Suprapubic skin (tissue), 4 donors: ENCODE measurements around the gene VTI1A. TPM values are rescaled to one million over a fixed set of nuclear protein-coding genes. Genes with fewer than 3 reads are reported as not detected.

ENCODE experiments used
- DNase-seq, 2 donors: peaks; one replicate each; pipeline ENCODE4 v3.0.0-alpha.2; 2019; ENCODE audit warnings: low spot score in 2 of 2
- H3K27ac ChIP-seq: fragments of 200-600 bp; sonication (generic); one replicate; pipeline ENCODE4 v1.5.1; 2019
- H3K27me3 ChIP-seq: fragments of 200-600 bp; sonication (generic); one replicate; pipeline ENCODE4 v1.5.1; 2019
- H3K36me3 ChIP-seq: fragments of 200-600 bp; sonication (generic); one replicate; pipeline ENCODE4 v1.5.1; 2019
- H3K4me1 ChIP-seq: fragments of 200-600 bp; sonication (generic); one replicate; pipeline ENCODE4 v1.5.1; 2019
- H3K4me3 ChIP-seq: fragments of 200-600 bp; sonication (generic); one replicate; pipeline ENCODE4 v1.5.1; 2019; ENCODE audit warnings: mild to moderate bottlenecking
- H3K9me3 ChIP-seq: fragments of 200-600 bp; sonication (generic); one replicate; pipeline ENCODE4 v1.5.1; 2019
- CTCF ChIP-seq, 2 donors: fragments of 200-600 bp in 1 of 2; fragments of 450-650 bp in 1 of 2; sonication (generic) in 1 of 2; IDR thresholded peaks; one replicate each; pipeline ENCODE4 v1.5.1; 2016 to 2019; ENCODE audit warnings: antibody characterized with exemption in 2 of 2, mild to moderate bottlenecking in 1 of 2, moderate library complexity in 1 of 2
- EP300 ChIP-seq: sonication (generic); formaldehyde crosslinking; IDR thresholded peaks from one replicate; pipeline ENCODE4 v1.6.1; 2017; ENCODE audit warnings: antibody characterized with exemption
- POLR2A ChIP-seq, 2 donors: fragments of 450-650 bp; IDR thresholded peaks; one replicate each; pipeline ENCODE4 v1.6.1; 2017; ENCODE audit warnings: antibody characterized with exemption in 2 of 2, mild to moderate bottlenecking in 2 of 2, moderate library complexity in 2 of 2
- POLR2AphosphoS5 ChIP-seq, 3 donors: sonication (generic); formaldehyde crosslinking; IDR thresholded peaks; one replicate each; pipeline ENCODE4 v1.6.1; 2017; ENCODE audit warnings: antibody characterized with exemption in 3 of 3
- WGBS: methylation state at CpG from one replicate; pipeline ENCODE4 v1.1.5; 2018; 5-methylcytosine and 5-hydroxymethylcytosine counted together
- total RNA-seq, 4 donors: library from RNA; depleted of rRNA; stranded (reverse); fragments of >200 nt; gene quantifications; one replicate each; pipeline ENCODE4 v1.1.0, GENCODE V29; 2016

VTI1A gene
- total RNA-seq, 4 donors from 2014 or later = 43.0 to 81.0 (median 49.2) TPM

- peaks cover 59% of the 10 kb centered on the region for H3K36me3 ChIP-seq
Observed at GRCh38 chr10:112429147-112429546, 17.9 kb upstream of the VTI1A start.

GRCh38 chr10:112429654-112430230 is 17.3 kb upstream of the VTI1A start:
- TF ChIP-seq POLR2AphosphoS5 (IDR thresholded peaks at IDR 0.05) = no peak
- TF ChIP-seq EP300 = no peak
- no peak for TF ChIP-seq POLR2A (IDR thresholded peaks at IDR 0.05)
- TF ChIP-seq CTCF (IDR thresholded peaks at IDR 0.05) = no peak
- no peak overlapping the region for H3K27ac ChIP-seq
- no peaks in the 10 kb centered on the region for H3K9me3 ChIP-seq
- H3K4me3 ChIP-seq = no peak overlapping the region
- WGBS = 85% methylated on average over 12 of the region's 15 CpGs
- H3K27me3 ChIP-seq = no peaks in the 10 kb centered on the region
- H3K36me3 ChIP-seq = peaks cover 65% of the 10 kb centered on the region
- no peaks in the 10 kb centered on the region for H3K4me1 ChIP-seq
- no peak for DNase-seq

More at GRCh38 chr10:112429147-112429546, 17.9 kb upstream of the VTI1A start:
- no peaks in the 10 kb centered on the region for H3K4me1 ChIP-seq
- DNase-seq = no peak
- H3K4me3 ChIP-seq = no peak overlapping the region
- TF ChIP-seq EP300 (no peak), POLR2AphosphoS5 (IDR thresholded peaks at IDR 0.05) (no peak), CTCF (IDR thresholded peaks at IDR 0.05) (no peak), POLR2A (IDR thresholded peaks at IDR 0.05) (no peak)
- no peaks in the 10 kb centered on the region for H3K9me3 ChIP-seq
- no peak overlapping the region for H3K27ac ChIP-seq
- H3K27me3 ChIP-seq = no peaks in the 10 kb centered on the region
- WGBS = 67% methylated on average over 3 of the region's 3 CpGs

GRCh38 chr10:112433136-112433535 is 13.9 kb upstream of the VTI1A start:
- peaks cover 81% of the 10 kb centered on the region for H3K36me3 ChIP-seq
- no peaks in the 10 kb centered on the region for H3K4me1 ChIP-seq
- WGBS = 93% methylated on average over 2 of the region's 2 CpGs
- H3K4me3 ChIP-seq = no peak overlapping the region
- no peaks in the 10 kb centered on the region for H3K27me3 ChIP-seq
- TF ChIP-seq EP300 (no peak), POLR2AphosphoS5 (IDR thresholded peaks at IDR 0.05) (no peak), CTCF (IDR thresholded peaks at IDR 0.05) (no peak), POLR2A (IDR thresholded peaks at IDR 0.05) (no peak)
- H3K27ac ChIP-seq = no peak overlapping the region
- no peaks in the 10 kb centered on the region for H3K9me3 ChIP-seq
- no peak for DNase-seq

- WGBS = 89% methylated on average over 2 of the region's 2 CpGs
- H3K27ac ChIP-seq = no peak overlapping the region
- TF ChIP-seq POLR2AphosphoS5 (IDR thresholded peaks at IDR 0.05) (no peak), EP300 (no peak), CTCF (IDR thresholded peaks at IDR 0.05) (peak; percentile 2 to 31)
- peaks cover 77% of the 10 kb centered on the region for H3K36me3 ChIP-seq
- H3K9me3 ChIP-seq = no peaks in the 10 kb centered on the region
- no peaks in the 10 kb centered on the region for H3K4me1 ChIP-seq
- H3K27me3 ChIP-seq = no peaks in the 10 kb centered on the region
- H3K4me3 ChIP-seq = no peak overlapping the region
- no peak for DNase-seq
Observed at GRCh38 chr10:112434988-112435619, 11.9 kb upstream of the VTI1A start.

GRCh38 chr10:112438356-112438755 is 8.7 kb upstream of the VTI1A start:
- WGBS = 97% methylated on average over 4 of the region's 4 CpGs

More at GRCh38 chr10:112438356-112438755, 8.7 kb upstream of the VTI1A start:
- Histone ChIP-seq H3K27me3 (no peaks in the 10 kb centered on the region), H3K27ac (no peak overlapping the region), H3K36me3 (peaks cover 78% of the 10 kb centered on the region), H3K9me3 (no peaks in the 10 kb centered on the region), H3K4me3 (no peak overlapping the region), H3K4me1 (no peaks in the 10 kb centered on the region)
- DNase-seq = no peak
- no peak for TF ChIP-seq POLR2A (IDR thresholded peaks at IDR 0.05)
- TF ChIP-seq CTCF (IDR thresholded peaks at IDR 0.05) = no peak
- TF ChIP-seq POLR2AphosphoS5 (IDR thresholded peaks at IDR 0.05) = no peak
- TF ChIP-seq EP300 = no peak
